Measurements from ENCODE around the gene CNGB1. TPM values are rescaled to one million over a fixed set of nuclear protein-coding genes. Genes with fewer than 3 reads are reported as not detected.

CNGB1 gene
- total RNA-seq, 4 donors from 2014 or later, result not detected

DNA sequence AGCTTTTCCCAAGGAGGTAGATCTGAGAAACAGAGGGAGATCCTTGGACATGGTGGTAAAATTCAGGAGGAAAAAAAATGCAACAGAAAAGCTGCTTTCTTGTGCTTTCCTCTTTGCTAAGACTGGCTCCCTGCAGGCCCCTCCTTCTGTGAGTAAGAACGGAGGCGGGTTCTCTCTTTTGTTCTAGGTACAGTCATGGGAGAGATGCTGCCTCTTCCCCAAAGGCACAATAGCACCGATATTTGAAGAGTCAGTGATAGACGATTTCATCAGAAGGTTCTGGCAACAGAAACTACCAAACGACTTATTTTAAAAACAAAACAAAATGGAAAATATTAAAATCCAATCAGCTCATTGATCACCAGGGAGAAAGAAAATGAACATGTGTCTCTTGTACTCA, 136.0 kb downstream of the CNGB1 start:
- TF ChIP-seq, protein P1, sequence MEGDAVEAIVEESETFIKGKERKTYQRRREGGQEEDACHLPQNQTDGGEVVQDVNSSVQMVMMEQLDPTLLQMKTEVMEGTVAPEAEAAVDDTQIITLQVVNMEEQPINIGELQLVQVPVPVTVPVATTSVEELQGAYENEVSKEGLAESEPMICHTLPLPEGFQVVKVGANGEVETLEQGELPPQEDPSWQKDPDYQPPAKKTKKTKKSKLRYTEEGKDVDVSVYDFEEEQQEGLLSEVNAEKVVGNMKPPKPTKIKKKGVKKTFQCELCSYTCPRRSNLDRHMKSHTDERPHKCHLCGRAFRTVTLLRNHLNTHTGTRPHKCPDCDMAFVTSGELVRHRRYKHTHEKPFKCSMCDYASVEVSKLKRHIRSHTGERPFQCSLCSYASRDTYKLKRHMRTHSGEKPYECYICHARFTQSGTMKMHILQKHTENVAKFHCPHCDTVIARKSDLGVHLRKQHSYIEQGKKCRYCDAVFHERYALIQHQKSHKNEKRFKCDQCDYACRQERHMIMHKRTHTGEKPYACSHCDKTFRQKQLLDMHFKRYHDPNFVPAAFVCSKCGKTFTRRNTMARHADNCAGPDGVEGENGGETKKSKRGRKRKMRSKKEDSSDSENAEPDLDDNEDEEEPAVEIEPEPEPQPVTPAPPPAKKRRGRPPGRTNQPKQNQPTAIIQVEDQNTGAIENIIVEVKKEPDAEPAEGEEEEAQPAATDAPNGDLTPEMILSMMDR (IDR thresholded peaks at IDR 0.05; ENCODE audit: low read depth), result no peak

Other genes starting within 250 kb of the CNGB1 start
- gene KATNB1, start 235.4 kb downstream of the CNGB1 start, total RNA-seq, result 10 to 100 TPM in 2 of 4 donors, 1 to 10 TPM in 2; 8.6 to 14.3 (median 10.7) TPM
- gene KIFC3, start 168.6 kb downstream of the CNGB1 start, total RNA-seq, result 10 to 100 TPM; 17.9 to 58.8 (median 28.7) TPM
- 10 to 100 TPM in 1 of 4 donors, 1 to 10 TPM in 3; 4.1 to 12.2 (median 5.1) TPM for gene ZNF319, start 29.5 kb upstream of the CNGB1 start, total RNA-seq
- 10 to 100 TPM; 20.7 to 43.5 (median 26.8) TPM for gene USB1, start 30.3 kb upstream of the CNGB1 start, total RNA-seq
- gene MMP15, start 54.6 kb upstream of the CNGB1 start, total RNA-seq, result 10 to 100 TPM in 1 of 4 donors, 1 to 10 TPM in 3; 2.0 to 26.6 (median 3.4) TPM
- 10 to 100 TPM; 13.8 to 27.5 (median 24.1) TPM for gene CFAP20, start 158.3 kb upstream of the CNGB1 start, total RNA-seq
- 10 to 100 TPM; 49.3 to 62.2 (median 55.0) TPM for gene CSNK2A2, start 227.0 kb upstream of the CNGB1 start, total RNA-seq